H4 (cell line): ENCODE measurements around the gene CXCL10. TPM values are rescaled to one million over a fixed set of nuclear protein-coding genes. Genes with fewer than 3 reads are reported as not detected.

Experiments used
- DNase-seq: peaks from one replicate; pipeline ENCODE4 v3.0.0-alpha.2; 2015; ENCODE audit warnings: low spot score
- total RNA-seq: library from RNA; depleted of rRNA; stranded (reverse); fragments of >200 nt; shearing (Covaris generic); gene quantifications from 2 replicates; pipeline ENCODE4 v1.2.3, GENCODE V29; 2014; rRNA removed

CXCL10 gene
- total RNA-seq, 1 experiment from 2014 or later, result 1.1 TPM

GRCh38 chr4:75992462-75992861 is 30.8 kb downstream of the CXCL10 start:
- DNase-seq, result no peak

- DNase-seq, result no peak
These were observed 33.3 kb downstream of the CXCL10 start for GRCh38 chr4:75989846-75990528.

- DNase-seq, result no peak
These were observed 38.2 kb downstream of the CXCL10 start for GRCh38 chr4:75985116-75985515.

DNA sequence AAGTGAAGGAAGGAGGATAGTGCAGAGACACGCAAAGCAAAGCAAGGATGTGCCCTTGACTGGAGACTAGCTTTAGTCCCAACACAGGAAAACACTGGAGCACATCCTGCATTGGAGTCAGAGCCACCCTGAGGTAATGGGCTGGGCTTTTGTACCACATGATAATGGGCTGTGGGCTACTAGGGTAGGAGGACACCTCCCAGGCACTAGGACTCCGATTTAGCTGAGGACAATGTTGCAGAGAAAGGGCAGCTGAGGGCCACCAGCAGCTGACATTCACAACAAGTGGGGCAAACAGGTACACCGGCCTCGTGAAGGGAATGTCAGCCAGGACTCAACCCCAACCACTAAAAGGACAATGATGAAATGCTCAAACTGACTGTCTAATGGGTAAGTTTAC is 42.7 kb downstream of the CXCL10 start:
- no peak for DNase-seq

GRCh38 chr4:75976177-75976576 is 47.1 kb downstream of the CXCL10 start:
- DNase-seq, result no peak

DNA sequence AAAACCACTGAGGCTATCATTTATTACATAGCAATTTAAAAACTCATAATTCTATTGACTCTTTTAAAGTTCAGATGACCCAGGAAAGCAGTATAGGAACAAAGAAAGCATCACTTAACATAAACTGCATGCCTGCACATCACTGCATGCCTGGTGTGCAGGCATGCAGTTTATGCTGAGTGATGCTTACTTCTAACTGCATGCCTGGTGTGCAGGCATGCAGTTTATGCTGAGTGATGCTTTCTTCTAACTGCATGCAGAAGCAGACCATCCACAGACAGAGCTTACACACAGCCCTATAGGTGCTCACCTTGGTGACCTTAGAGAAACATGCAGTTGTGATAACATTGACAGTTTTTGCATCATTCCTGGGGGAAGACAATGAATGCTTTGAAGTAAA is 49.5 kb downstream of the CXCL10 start:
- no peak for DNase-seq

Other genes starting within 250 kb of the CXCL10 start
- not detected in 2 replicates for gene PPEF2, start 121.0 kb downstream of the CXCL10 start, total RNA-seq
- gene NAAA, start 82.5 kb downstream of the CXCL10 start, total RNA-seq, result 0.39 and 4.3 TPM in 2 replicates
- gene SDAD1, start 32.6 kb downstream of the CXCL10 start, total RNA-seq, result 22.6 and 32.2 TPM in 2 replicates
- not detected in 2 replicates for gene CXCL9, start 16.0 kb downstream of the CXCL10 start, total RNA-seq
- gene CXCL11, start 12.6 kb upstream of the CXCL10 start, total RNA-seq, result not detected in 2 replicates
- gene ART3, start 51.2 kb upstream of the CXCL10 start, total RNA-seq, result 0.14 and 0.25 TPM in 2 replicates
- 56.3 and 68.6 TPM in 2 replicates for gene NUP54, start 124.9 kb upstream of the CXCL10 start, total RNA-seq
- gene SCARB2, start 190.3 kb upstream of the CXCL10 start, total RNA-seq, result 88.5 and 101 TPM in 2 replicates
- 3.9 and 4.9 TPM in 2 replicates for gene FAM47E, start 228.2 kb upstream of the CXCL10 start, total RNA-seq